T-helper 1 cell treated with Interleukin-12 subunit alpha and Interleukin-12 subunit beta and Interleukin-4 antibody, amounts not matched to agents 30 ng/mL and 1 ng/mL, for 36 hours (primary cell): ENCODE measurements around the gene YIPF3. TPM values are rescaled to one million over a fixed set of nuclear protein-coding genes. Genes with fewer than 3 reads are reported as not detected.
"Not testable (repeated sequence)": the region's sequence is repeated elsewhere in the genome, so short reads cannot be mapped to it uniquely, and the experiment has no call there.

Experiments used
- intact Hi-C: fragments of 100-400 bp; cut with micrococcal nuclease; formaldehyde crosslinking; loops from one replicate; pipeline ENCODE4 v1.15.1; 2024
- total RNA-seq: library from RNA; stranded (reverse); gene quantifications from 2 replicates; pipeline ENCODE4 v1.2.3, GENCODE V29; 2022

The YIPF3 gene
- 73.2 and 77.3 TPM in 2 replicates for total RNA-seq

GRCh38 chr6:43516697-43517504, at the start of gene YIPF3, which contains the start of gene POLR1C:
Gene YIPF3 (minus strand): TSS chr6:43516926. CDS start chr6:43516807, 119 bp downstream.
Gene POLR1C (plus strand): TSS chr6:43517089. CDS start chr6:43517110, 21 bp downstream.
- intact Hi-C loops, result loop anchor here (1.0 to 5.0 kb wide), 17 partner anchors 11 to 955 kb away; partner anchors contain the start of genes ABCC10, CDC5L, CNPY3 and CUL7

- intact Hi-C loops, result no loop called here
Observed at GRCh38 chr6:43559328-43559727, 42.6 kb upstream of the YIPF3 start.

GRCh38 chr6:43557620-43558019, 40.9 kb upstream of the YIPF3 start:
- intact Hi-C loops, result not testable (repeated sequence)

- intact Hi-C loops, result no loop called here
Observed at GRCh38 chr6:43547222-43547621, 30.5 kb upstream of the YIPF3 start.

DNA sequence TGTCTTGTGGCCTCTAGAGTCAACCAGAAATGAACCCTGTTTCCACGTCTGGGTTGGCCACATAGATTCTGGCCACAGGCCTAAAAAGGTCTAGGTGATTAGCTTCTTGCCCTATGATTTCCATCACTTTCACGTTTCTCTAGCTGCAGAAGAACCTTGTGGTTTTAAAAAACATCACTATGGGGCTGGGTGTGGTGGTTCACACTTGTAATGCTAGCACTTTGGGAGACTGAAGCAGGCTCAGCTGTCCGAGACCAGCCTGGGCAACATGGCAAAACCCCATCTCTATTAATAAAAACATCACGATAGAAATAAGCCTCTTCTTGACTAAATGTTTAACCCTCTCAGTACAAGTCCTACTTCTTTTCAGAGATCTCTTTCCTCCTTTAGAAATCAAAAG, 27.7 kb upstream of the YIPF3 start:
- intact Hi-C loops, result no loop called here

DNA sequence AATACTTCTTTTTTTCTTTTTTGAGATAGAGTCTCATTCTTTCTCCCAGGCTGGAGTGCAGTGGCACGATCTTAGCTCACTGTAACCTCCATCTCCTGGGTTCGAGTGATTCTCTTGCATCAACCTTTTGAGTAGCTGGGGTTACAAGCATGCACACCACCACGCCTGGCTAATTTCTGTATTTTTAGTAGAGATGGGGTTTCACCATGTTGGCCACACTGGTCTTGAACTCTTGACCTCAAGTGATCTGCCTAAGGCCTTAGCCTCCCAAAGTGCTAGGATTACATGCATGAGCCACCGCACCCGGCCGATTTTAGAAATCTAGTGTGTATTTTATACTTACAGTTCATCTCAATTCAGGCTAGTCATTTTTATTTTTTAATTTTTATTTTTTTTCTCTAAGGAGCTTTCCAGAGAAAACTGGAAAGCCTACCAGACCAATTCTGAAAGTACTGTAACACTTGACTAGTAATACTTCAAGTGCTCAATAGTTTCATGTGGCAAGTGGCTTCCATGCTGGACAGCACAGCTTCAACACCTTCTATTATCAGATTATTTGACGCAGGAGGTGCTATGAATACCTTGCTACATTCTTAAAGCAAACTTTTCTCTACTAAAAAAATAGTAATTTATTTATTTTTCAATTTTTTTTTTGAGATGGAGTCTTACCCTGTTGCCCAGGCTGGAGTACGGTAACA, 25.2 kb upstream of the YIPF3 start:
- intact Hi-C loops, result no loop called here

GRCh38 chr6:43540507-43540906, 23.8 kb upstream of the YIPF3 start:
- intact Hi-C loops, result no loop called here

GRCh38 chr6:43539409-43539808, 22.7 kb upstream of the YIPF3 start:
- intact Hi-C loops, result not testable (repeated sequence)

DNA sequence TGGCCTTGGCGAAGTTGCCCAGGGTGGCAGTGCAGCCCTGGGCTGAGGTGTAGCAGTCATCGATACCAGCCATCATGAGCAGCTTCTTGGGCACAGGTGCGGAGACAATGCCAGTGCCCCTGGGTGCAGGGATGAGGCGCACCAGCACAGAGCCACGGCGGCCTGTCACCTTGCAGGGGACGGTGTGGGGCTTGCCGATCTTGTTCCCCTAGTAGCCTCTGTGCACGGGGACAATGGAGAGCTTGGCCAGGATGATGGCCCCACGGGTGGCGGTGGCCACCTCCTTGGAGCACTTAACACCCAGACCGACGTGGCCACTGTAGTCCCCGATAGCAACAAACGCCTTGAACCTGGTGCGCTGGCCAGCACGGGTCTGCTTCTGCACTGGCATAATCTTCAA, 22.3 kb upstream of the YIPF3 start:
- intact Hi-C loops, result not testable (repeated sequence)

- intact Hi-C loops, result no loop called here
Observed at GRCh38 chr6:43532201-43532600, 15.5 kb upstream of the YIPF3 start.

- intact Hi-C loops, result no loop called here
Observed at GRCh38 chr6:43524483-43524961, 7.8 kb upstream of the YIPF3 start.

DNA sequence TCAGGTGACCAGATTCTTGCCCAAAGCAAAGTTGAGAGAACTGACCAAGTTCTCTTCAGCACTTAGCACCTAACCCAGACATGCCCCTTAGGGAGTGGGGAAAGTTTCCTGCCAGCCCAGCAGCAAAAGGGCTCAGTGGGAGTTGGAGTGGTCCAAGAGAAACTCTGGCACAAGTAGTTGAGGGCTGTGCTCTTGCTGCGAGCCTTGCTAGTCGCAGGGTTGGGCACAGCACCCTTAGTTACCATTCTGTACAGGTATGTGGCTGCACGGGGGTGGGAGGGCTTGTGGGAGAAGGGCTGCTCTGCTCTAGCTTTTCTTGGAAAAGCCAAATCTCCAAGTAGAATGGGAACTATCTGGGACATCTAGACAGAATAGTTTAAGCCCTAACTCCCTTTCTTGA, 6.6 kb upstream of the YIPF3 start:
- intact Hi-C loops, result no loop called here

DNA sequence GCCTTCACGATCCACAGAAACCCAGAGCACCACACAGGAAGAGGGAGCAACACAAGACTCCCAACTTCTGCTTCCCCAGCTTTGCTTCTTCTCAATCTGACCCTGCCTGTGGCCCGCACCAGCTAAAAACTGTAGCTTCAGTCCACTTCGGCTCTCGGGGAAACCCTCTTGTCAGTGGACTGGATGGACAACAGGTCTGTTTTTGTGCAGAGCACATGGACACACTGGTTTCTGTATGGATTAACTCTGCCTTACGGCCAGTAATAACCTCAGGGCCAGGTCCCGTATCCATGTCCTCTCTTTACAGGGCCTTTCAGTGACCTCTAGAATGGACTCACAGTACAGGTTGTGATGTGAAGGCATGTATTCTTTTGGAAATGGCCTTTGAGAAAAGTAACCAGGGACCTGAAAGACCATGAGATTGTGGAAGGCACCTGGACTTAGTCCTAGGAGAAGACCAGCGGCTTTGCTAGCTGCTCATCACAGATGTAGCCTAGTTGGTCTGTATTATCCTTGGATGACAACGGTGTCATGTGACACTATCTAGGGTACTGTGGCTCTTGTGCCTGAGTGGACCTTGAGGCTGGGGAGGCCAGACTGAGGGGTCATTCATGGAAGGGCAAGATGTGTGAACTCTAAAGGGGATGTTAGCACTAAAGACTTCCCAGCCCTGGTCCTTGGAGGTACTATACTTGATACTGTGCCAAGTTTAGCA, 6.0 kb upstream of the YIPF3 start:
- intact Hi-C loops, result no loop called here

- intact Hi-C loops, result no loop called here
Observed at GRCh38 chr6:43521836-43522235, 5.1 kb upstream of the YIPF3 start.

DNA sequence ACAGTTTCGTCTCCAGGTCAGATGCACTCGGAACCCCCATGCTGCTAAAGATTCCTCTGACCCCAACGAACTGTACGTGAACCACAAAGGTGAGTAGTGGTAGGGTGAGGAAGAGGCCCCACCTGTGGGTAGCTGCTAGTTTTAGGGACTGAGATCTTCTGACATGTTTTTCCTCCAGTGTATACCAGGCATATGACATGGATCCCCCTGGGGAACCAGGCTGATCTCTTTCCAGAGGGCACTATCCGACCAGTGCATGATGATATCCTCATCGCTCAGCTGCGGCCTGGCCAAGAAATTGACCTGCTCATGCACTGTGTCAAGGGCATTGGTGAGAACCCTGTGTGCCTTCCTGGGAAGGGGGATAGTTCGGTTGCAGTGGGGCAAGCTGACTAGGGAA, 3.4 kb upstream of the YIPF3 start:
- intact Hi-C loops, result no loop called here

DNA sequence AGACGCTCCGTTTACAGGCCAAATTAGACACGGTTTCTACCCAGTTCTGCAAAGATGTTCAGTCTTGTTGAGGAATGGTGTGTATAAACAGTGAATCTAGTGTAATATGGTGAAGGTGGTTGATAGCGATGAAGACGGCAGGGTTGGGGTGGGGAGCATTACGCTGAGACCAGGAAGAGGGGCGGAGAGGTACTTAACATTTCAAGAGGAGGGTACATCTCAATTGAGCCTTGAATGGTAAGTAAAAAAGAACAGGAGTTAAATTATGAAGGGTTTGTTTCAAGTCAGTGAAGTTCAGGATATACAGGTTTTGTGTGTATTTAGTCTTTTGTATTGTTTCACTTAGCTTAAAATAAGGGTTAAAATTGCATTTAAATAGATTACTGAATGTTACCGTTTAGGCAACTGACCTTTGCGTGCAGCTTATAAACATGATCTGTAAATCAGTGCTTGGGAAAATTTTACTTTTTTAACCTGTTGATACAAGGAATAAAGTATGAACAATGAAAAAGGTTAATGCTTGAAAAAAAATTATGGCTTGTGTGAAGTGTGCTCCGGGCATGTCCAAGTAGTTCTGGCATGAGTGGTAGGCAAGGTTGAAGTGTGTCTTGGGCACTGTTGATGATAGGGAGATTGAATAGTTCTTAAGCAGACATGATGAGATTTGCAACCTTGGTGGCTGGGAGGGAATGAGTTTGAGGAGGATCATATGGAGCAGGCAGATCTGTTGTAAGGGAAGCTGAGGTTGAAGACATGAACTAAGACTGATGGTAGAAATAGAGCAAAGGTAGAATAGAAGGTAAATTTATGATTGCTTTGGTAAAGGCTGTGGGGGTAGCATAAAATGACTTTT, 1.0 kb upstream of the YIPF3 start:
- intact Hi-C loops, result loop anchor here (1.0 to 5.0 kb wide), 16 partner anchors 11 to 955 kb away; partner anchors contain the start of genes ABCC10, CDC5L, CNPY3 and CUL7

GRCh38 chr6:43516367-43516696, 394 bp downstream of the YIPF3 start:
- intact Hi-C loops, result loop anchor here (1.0 to 5.0 kb wide), 6 partner anchors 269 to 954 kb away; partner anchors contain the start of genes CDC5L, CNPY3, PPP2R5D and TBCC

DNA sequence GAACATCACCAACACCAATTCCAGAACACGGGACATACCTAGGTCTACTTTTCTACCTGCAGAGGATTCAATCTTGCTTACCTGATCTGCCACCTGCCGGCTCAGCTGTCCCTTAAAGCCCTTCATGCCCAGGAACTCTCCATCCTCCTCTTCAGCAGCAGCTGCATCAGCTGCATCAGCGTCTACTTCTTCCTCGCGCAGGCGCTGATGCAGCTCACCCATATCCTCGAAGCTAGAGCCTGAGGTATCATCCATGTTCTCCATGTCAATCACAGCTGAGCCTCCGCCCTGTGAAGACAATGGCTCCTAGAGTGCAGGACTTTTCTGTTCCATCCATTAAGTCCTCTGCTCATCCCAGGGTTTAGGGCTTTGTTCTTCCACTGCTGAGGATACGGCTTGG, 918 bp downstream of the YIPF3 start:
- intact Hi-C loops, result loop anchor here (1.0 to 5.0 kb wide), 6 partner anchors 269 to 954 kb away; partner anchors contain the start of genes CDC5L, CNPY3, PPP2R5D and TBCC

GRCh38 chr6:43511824-43512415, 4.8 kb downstream of the YIPF3 start:
- intact Hi-C loops, result no loop called here

DNA sequence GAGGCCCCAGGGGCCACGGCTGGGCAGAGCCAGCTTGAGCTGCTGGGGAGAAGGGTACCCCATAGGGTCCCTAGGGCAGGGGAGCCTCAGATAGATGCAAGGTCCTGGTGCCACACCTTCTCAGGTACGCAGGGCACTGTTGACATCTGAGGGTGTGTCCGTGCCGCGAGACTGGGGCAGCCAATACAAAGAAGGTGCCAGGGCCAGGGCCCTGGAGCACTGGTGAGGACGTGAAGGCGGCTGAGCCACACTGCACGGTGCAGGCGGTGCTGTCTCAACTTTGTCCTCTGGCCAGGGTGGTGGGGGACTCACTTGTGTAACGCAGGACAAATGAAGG, 5.9 kb downstream of the YIPF3 start:
- intact Hi-C loops, result no loop called here
